T follicular helper cell (primary cell): ENCODE results near the gene KRTAP16-1.

Experiments
- DNase-seq: peaks from one replicate; pipeline ENCODE4 v3.0.0-alpha.2; 2020; ENCODE audit warnings: low read depth

KRTAP16-1 gene

GRCh38 chr17:41329279-41329948, 20.3 kb upstream of the KRTAP16-1 start:
- no peak for DNase-seq

- DNase-seq = no peak
These were observed 19.1 kb upstream of the KRTAP16-1 start for GRCh38 chr17:41328207-41328606.

GRCh38 chr17:41327411-41328120, 18.5 kb upstream of the KRTAP16-1 start:
- no peak for DNase-seq

GRCh38 chr17:41326173-41327145, 17.4 kb upstream of the KRTAP16-1 start:
- no peak for DNase-seq

GRCh38 chr17:41325611-41326010, 16.5 kb upstream of the KRTAP16-1 start:
- DNase-seq = no peak

GRCh38 chr17:41325126-41325525, 16.0 kb upstream of the KRTAP16-1 start:
- DNase-seq = no peak

GRCh38 chr17:41324180-41325075, 15.3 kb upstream of the KRTAP16-1 start:
- DNase-seq = no peak

- no peak for DNase-seq
These were observed 14.1 kb upstream of the KRTAP16-1 start for GRCh38 chr17:41322903-41323895.

- DNase-seq = no peak
These were observed 13.2 kb upstream of the KRTAP16-1 start for GRCh38 chr17:41322094-41322902.

- no peak for DNase-seq
These were observed 9.1 kb upstream of the KRTAP16-1 start for GRCh38 chr17:41318231-41318630.

GRCh38 chr17:41315814-41316445, 6.8 kb upstream of the KRTAP16-1 start:
- no peak for DNase-seq

GRCh38 chr17:41315204-41315794, 6.2 kb upstream of the KRTAP16-1 start, which contains the start of gene KRTAP17-1:
KRTAP17-1 (minus strand) TSS chr17:41315710; CDS start chr17:41315650, 60 bp downstream.
- no peak for DNase-seq

GRCh38 chr17:41311111-41311510, 2.0 kb upstream of the KRTAP16-1 start:
- DNase-seq = no peak

GRCh38 chr17:41308251-41308917, 725 bp downstream of the KRTAP16-1 start:
- DNase-seq = peak; percentile 73

GRCh38 chr17:41307647-41308046, 1.5 kb downstream of the KRTAP16-1 start:
- DNase-seq = no peak

- DNase-seq = no peak
These were observed 5.0 kb downstream of the KRTAP16-1 start for GRCh38 chr17:41304091-41304490.

GRCh38 chr17:41302981-41303380, 6.1 kb downstream of the KRTAP16-1 start:
- no peak for DNase-seq
